ENCODE data around the gene COL4A2. TPM values are rescaled to one million over a fixed set of nuclear protein-coding genes. Genes with fewer than 3 reads are reported as not detected.

COL4A2 gene
- total RNA-seq, 4 donors from 2014 or later: 75.1 to 322 (median 115) TPM

DNA sequence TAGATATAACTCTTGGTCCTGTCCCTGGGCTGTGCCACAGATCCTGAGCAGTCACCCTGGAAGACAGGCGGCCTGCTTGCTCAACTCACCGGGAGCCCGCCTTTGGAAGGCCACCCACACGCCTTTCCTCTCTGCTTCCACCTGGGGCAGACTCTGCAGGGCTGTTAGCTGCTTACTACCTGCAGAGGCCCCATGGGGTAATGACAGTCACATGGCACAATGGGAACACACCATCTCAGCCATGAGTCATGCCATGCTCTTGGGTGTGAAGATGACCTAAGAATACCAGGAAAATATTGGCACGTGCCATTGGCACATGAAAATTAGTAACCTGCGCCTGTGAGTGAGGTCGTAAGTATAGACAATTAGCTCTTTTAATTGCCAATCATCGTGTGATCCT, 108.6 kb downstream of the COL4A2 start:
- H3K27ac ChIP-seq: peak overlapping the region; percentile 77 to 89 (median 83)
- TF ChIP-seq, protein P1, sequence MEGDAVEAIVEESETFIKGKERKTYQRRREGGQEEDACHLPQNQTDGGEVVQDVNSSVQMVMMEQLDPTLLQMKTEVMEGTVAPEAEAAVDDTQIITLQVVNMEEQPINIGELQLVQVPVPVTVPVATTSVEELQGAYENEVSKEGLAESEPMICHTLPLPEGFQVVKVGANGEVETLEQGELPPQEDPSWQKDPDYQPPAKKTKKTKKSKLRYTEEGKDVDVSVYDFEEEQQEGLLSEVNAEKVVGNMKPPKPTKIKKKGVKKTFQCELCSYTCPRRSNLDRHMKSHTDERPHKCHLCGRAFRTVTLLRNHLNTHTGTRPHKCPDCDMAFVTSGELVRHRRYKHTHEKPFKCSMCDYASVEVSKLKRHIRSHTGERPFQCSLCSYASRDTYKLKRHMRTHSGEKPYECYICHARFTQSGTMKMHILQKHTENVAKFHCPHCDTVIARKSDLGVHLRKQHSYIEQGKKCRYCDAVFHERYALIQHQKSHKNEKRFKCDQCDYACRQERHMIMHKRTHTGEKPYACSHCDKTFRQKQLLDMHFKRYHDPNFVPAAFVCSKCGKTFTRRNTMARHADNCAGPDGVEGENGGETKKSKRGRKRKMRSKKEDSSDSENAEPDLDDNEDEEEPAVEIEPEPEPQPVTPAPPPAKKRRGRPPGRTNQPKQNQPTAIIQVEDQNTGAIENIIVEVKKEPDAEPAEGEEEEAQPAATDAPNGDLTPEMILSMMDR (IDR thresholded peaks at IDR 0.05): no peak
- TF ChIP-seq POLR2A (IDR thresholded peaks at IDR 0.05) (no peak), EP300 (IDR thresholded peaks at IDR 0.05; ENCODE audit: low read depth) (no peak), POLR2AphosphoS5 (IDR thresholded peaks at IDR 0.05) (no peak)

DNA sequence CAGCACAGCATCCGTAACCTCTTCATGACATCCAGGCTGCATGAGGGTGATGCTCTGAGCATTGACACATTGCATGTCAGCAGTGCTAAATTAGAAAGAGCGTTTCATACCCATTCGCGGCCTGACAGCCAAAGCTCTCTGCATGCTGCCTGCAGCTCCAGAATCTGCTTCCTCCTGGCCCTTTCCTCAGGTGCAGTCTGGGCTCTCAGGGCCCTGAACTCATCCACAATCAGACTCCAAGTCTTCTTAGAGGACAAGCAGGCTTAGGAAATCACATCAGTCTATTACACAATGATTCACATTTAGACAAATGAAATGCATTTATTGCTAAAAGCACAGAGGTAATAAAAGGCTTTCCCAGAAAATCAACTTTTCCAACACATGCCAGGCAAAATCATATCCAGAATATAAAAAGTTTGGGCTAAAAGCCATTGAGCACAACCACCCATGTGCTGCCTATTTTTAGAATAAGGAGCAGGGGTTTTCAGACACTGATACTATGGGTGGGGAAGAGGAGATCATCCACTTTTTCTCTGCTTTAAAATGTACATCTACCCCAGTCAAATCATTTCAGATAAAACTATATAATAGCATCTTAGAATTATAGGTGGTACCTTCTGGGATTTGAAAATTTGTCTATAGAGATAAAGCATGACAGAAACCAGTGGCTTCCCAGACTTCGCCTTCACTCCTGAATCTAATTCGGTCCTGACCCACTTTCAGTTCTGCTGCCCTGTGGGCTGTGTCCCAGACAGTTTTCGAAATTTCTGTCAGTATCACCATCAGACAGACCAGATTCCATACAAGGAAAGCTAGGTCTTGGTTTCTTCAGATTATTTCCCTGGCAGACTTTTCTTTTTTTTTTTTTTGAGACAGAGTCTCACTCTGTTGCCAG, 109.3 kb downstream of the COL4A2 start:
- in situ Hi-C loops (cut with MboI; ENCODE audit: low pct_ligation_motif_present in 1 of 4, low pct_unique_long_range_greater_than_20kb in 1 of 4, low sequenced_read_pairs in 3 of 4) (loop anchor here in 2 of 4 donors (25.0 kb wide), 2 partner anchors 179 to 1454 kb away; no protein-coding TSS in a partner anchor), intact Hi-C loops (cut with DNase I; ENCODE audit: low total_unique reads) (loop anchor here (5.0 to 10.0 kb wide), 2 partner anchors 112 to 194 kb away; partner anchors contain the start of genes COL4A1 and COL4A2)
- peak overlapping the region; percentile 77 to 89 (median 83) for H3K27ac ChIP-seq
- H3K4me3 ChIP-seq: no peak overlapping the region
- H3K27me3 ChIP-seq: no peaks in the 10 kb centered on the region
- H3K36me3 ChIP-seq: no peaks in the 10 kb centered on the region
- H3K4me1 ChIP-seq: peaks cover 5 to 35% (median 24%) of the 10 kb centered on the region in 4 donors
- 67 to 72% methylated on average over 2 to 7 of the region's 7 CpGs for WGBS, 2 donors (ENCODE audit: low coverage in 1 of 2)
- DNase-seq: no peak
- H3K9me3 ChIP-seq: no peaks in the 10 kb centered on the region
- TF ChIP-seq POLR2A (IDR thresholded peaks at IDR 0.05): no peak
- TF ChIP-seq, protein P1 (IDR thresholded peaks at IDR 0.05): no peak
- TF ChIP-seq EP300 (IDR thresholded peaks at IDR 0.05; ENCODE audit: low read depth): no peak
- TF ChIP-seq POLR2AphosphoS5 (IDR thresholded peaks at IDR 0.05): peak; percentile 14 to 55 (median 33)

More for the DNA sequence above, 108.6 kb downstream of the COL4A2 start:
- no peaks in the 10 kb centered on the region for H3K27me3 ChIP-seq
- WGBS, 2 donors (ENCODE audit: low coverage in 1 of 2): 87% methylated on average over 8 of the region's 8 CpGs; no CpG with 5 or more reads in 1 of the 2 donors
- intact Hi-C loops (cut with DNase I; ENCODE audit: low total_unique reads) (loop anchor here (5.0 to 10.0 kb wide), 2 partner anchors 111 to 193 kb away; partner anchors contain the start of genes COL4A1 and COL4A2), in situ Hi-C loops (cut with MboI; ENCODE audit: low pct_ligation_motif_present in 1 of 4, low pct_unique_long_range_greater_than_20kb in 1 of 4, low sequenced_read_pairs in 3 of 4) (loop anchor here in 2 of 4 donors (25.0 kb wide), 2 partner anchors 178 to 1453 kb away; no protein-coding TSS in a partner anchor)
- no peaks in the 10 kb centered on the region for H3K36me3 ChIP-seq
- no peak for DNase-seq
- H3K4me3 ChIP-seq: no peak overlapping the region
- peaks cover 5 to 40% (median 28%) of the 10 kb centered on the region in 4 donors for H3K4me1 ChIP-seq
- H3K9me3 ChIP-seq: no peaks in the 10 kb centered on the region

DNA sequence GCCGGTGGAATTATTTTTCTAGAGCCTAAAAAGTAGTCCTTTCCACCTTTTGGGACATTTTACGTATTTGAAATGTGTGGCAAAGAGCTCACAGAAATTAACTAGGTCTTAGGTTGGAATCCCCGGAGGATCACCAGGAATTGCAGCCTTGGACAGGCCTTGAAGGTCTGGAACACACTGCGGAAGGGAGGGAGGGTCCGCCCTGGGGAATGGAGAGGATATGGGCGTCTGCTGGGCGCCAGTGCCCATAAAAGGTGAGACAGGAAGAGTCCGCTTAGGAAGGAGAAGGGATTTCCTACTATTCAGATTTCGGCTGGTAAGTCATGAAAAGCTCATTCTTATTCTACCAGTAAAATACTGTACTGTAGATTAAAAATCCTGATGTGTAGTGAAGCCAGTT, 111.9 kb downstream of the COL4A2 start:
- TF ChIP-seq EP300 (IDR thresholded peaks at IDR 0.05; ENCODE audit: low read depth) (no peak), POLR2AphosphoS5 (IDR thresholded peaks at IDR 0.05) (no peak), POLR2A (IDR thresholded peaks at IDR 0.05) (no peak)
- TF ChIP-seq, protein P1 (IDR thresholded peaks at IDR 0.05): no peak
- no peaks in the 10 kb centered on the region for H3K27me3 ChIP-seq
- in situ Hi-C loops (cut with MboI; ENCODE audit: low pct_ligation_motif_present in 1 of 4, low pct_unique_long_range_greater_than_20kb in 1 of 4, low sequenced_read_pairs in 3 of 4): loop anchor here in 2 of 4 donors (25.0 kb wide), 2 partner anchors 182 to 1457 kb away; no protein-coding TSS in a partner anchor
- peaks cover 5 to 21% (median 17%) of the 10 kb centered on the region in 4 donors for H3K4me1 ChIP-seq
- DNase-seq: no peak
- WGBS, 2 donors (ENCODE audit: low coverage in 1 of 2): 88 to 100% methylated on average over 2 to 9 of the region's 9 CpGs
- intact Hi-C loops (cut with DNase I; ENCODE audit: low total_unique reads): loop anchor here (5.0 to 10.0 kb wide), 2 partner anchors 114 to 197 kb away; partner anchors contain the start of genes COL4A1 and COL4A2
- H3K36me3 ChIP-seq: no peaks in the 10 kb centered on the region
- peak overlapping the region; percentile 2 to 89 (median 83) for H3K27ac ChIP-seq
- no peaks in the 10 kb centered on the region for H3K9me3 ChIP-seq
- no peak overlapping the region for H3K4me3 ChIP-seq

- no peak for DNase-seq
- 93 to 95% methylated on average over 11 to 14 of the region's 14 CpGs for WGBS, 2 donors (ENCODE audit: low coverage in 1 of 2)
- intact Hi-C loops (cut with DNase I; ENCODE audit: low total_unique reads) (loop anchor here (5.0 to 10.0 kb wide), 2 partner anchors 115 to 197 kb away; partner anchors contain the start of genes COL4A1 and COL4A2), in situ Hi-C loops (cut with MboI; ENCODE audit: low pct_ligation_motif_present in 1 of 4, low pct_unique_long_range_greater_than_20kb in 1 of 4, low sequenced_read_pairs in 3 of 4) (loop anchor here in 2 of 4 donors (25.0 kb wide), 2 partner anchors 182 to 1457 kb away; no protein-coding TSS in a partner anchor)
- Histone ChIP-seq H3K9me3 (no peaks in the 10 kb centered on the region), H3K36me3 (no peaks in the 10 kb centered on the region), H3K27me3 (no peaks in the 10 kb centered on the region), H3K4me3 (no peak overlapping the region), H3K4me1 (peaks cover 5 to 21% (median 17%) of the 10 kb centered on the region in 4 donors), H3K27ac (peak overlapping the region; percentile 2 to 87 (median 50))
- TF ChIP-seq POLR2A (IDR thresholded peaks at IDR 0.05) (no peak), POLR2AphosphoS5 (IDR thresholded peaks at IDR 0.05) (no peak), EP300 (IDR thresholded peaks at IDR 0.05; ENCODE audit: low read depth) (no peak)
- TF ChIP-seq, protein P1 (IDR thresholded peaks at IDR 0.05): no peak
Measured at GRCh38 chr13:110419381-110419791, 112.3 kb downstream of the COL4A2 start.

Data from transverse colon (tissue), 4 donors.